Measurements from ENCODE around the gene GMFB.

Gene GMFB

DNA sequence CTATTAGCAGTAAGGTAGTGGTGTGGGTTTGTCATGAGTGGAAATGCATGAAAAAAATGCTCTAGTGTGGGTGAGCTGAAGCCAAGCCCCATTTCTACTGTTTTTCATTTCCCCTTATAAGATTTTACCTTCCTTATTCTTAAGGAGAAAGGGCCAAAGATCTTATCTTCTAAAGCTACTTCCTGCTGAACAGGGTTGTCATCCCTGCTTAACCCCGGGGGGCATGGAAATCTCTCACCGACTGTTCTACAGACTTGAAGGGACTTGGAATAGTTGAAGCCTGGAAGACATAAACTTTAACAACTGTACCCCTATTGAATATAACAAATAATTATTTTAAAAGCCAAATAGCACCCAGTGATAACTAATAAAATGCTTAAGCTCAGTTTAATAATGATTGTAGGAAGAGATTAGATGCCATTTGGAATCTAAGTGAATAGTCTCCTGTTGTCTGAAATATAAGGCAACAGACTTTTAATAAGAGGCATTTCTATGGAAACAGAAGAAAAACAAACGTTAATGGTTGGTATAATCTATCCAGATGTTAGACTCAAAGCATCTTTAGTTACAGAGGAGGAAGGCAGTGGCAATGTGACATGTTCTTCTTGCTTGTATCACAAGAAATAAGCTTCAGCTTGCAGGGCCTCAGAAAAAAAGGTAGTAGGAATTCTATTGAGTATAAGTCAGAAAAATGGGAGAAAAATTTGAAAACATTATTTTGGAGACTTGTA is 1.8 kb upstream of the GMFB start:
- no peak for DNase-seq (ENCODE audit: low read depth in 2 of 2)

DNA sequence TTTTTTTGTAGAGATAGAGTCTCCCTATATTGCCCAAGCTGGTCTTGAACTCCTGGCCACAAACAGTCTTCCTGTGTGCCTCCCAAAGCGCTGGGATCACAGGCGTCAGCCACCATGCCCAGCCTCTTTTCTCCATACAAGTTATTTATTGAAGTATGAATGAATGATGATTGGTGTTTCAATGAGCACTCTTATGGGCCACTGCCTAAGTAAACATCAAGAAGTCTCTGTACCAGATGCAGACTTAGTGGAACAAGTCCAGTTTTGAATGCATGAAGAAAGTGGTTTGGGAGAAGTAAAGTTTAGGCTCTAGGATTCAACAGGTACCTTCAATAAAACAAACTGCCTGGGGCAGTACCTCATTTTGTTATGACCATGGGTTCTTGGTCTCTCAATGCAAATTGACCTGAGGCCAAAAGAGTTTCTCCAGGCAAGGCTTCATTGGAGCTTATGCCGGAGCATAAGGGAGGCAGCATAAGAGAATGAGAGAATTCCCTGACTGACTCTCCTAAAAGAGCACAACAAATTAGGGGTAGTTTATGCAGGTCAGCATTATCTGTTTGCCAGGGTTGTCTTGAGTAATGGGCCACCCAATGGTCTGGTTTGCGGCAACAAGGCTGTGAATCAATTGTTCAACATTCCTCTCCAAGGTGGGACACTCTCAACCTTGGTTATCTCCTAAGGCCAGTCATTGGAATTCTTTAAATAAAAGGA is 1.1 kb upstream of the GMFB start:
- no peak for DNase-seq (ENCODE audit: low read depth in 2 of 2)

DNA sequence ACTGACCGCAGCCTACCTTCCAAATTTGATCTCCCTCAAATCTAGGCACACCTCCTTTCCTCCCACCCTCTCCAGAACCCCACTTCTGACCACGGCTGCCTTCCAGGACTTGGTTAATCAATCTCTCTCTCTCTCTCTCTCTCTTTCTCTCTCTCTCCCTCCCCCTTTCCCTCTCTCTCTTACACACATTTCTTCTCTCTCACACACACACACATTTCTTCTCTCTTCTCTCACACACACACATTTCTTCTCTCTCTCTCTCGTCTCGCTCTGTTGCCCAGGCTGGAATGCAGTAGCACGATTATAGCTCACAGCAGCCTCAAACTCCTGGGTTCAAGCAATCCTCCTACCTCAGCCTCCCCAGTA is 521 bp upstream of the GMFB start:
- no peak for DNase-seq (ENCODE audit: low read depth in 2 of 2)

DNA sequence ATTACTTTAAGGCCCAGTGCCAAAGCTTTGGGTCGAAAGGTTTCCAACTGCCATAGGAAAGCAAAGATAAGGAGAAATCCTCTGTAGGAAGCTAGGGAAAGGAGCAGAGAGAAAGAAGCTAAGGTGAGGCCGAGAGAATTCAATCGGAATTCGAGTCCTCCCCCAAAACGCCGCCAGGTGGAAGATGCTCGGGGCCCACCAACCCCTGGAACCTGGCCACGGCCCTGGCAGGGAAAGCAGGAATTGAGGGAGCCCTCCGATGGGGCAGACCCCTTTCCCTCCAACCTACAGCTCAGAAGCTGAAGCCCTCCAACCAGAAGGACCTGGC is 498 bp downstream of the GMFB start:
- peak in 1 of 2 donors; percentile 6 for DNase-seq (ENCODE audit: low read depth in 2 of 2)

DNA sequence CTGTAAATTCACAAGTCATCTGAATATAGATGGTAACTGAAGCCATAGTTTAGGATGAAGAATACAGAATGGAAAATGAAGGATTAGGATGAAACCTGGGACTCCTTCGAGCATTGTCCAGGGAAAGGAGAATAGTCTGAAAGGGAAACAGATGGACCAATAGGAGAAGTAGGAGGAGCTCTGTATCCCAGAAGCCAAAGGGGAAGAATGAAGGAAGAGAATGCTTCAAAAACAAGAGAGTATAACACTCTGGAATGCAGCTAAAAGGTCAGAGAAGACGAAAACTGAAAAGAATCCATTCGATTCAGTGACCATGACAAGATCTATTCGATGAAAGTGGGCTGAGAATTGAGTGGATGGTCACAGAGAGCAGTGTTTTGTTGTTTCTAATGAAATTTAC is 1.0 kb downstream of the GMFB start:
- no peak for DNase-seq (ENCODE audit: low read depth in 2 of 2)

DNA sequence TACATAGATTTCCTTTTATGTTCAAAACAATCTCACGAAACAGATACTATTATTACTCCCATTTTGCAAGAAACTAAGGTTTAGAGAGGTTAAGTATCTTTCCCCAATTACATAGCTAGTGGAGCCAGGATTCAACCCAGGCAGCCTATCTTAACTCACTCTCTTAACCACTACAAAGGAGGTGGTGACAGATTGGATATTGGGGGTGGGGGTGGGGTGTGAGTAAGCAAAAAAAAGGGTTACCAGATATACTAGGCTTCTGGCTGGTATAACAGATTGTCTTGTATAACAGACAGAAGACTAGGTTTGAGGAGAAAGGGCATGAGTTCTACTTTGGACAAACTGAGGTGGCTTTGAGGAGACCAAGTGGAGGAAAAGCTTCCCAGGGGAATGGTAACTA is 2.1 kb downstream of the GMFB start:
- no peak for DNase-seq (ENCODE audit: low read depth in 2 of 2)

DNA sequence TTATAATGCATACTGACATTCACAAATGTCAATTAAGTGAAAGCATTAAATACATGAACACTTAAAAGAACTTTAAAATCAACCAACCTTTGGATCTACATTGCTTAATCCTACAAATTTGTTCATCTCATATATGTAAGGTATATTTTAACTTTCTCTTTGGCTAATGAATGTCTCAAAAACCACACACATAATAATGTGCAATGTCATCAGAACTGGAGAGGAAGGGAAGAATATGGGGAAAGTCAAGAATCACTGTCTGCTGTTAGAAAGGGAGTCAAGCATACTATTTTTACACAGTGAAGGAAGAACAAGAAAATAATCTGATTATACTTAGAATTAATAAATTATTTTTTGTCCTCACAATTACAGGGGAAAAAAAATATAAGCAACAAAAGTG is 4.9 kb downstream of the GMFB start:
- DNase-seq (ENCODE audit: low read depth in 2 of 2) = no peak

DNA sequence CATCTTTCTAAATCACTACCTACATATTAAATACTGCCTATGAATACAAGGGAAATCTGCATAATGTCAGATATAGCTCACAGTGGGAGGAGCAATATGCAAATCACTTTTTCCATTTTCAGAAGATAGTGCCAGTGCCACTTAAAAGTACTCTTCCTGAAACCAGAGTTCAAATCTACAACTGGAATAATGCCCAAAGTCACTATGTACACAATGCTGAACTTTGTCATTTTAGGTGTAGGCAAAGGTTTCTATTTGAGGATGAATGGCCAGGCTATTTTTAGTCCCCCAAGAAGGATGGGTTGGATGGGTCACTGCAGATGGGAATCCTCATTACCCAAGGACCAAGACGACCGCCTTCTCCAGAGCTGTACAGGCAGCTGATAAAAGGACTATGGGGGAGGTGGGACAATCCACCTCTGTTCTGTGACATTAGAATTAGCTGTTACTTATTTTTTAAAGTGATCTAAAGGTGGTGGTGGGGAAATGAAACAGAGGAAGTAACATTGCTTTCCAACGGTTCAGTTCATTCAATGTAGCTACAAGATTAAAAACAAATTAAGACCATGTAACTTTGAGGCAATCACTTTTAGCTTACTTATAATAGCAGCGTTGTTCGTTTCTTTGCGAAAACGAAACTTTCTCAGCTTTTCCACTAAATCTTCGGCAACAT is 5.6 kb downstream of the GMFB start:
- no peak for DNase-seq (ENCODE audit: low read depth in 2 of 2)

DNA sequence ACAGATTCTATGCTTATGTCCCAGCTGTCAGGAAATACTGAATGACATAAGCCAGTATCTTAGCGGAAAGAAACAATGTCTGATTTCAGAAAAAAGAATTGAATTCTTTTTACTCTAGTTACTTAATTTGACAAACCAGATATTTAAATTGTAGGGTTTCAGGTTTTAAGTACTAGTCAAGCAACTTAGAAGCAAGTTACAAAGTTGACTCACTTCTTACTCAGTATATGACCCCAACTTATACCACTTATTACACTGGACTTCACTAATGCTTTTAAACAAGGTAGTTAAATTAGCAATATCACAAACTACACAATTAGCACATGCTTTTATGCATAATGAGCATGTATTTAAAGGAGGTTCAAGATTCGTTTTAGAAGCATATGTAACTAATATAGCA is 7.1 kb downstream of the GMFB start:
- no peak for DNase-seq (ENCODE audit: low read depth in 2 of 2)

DNA sequence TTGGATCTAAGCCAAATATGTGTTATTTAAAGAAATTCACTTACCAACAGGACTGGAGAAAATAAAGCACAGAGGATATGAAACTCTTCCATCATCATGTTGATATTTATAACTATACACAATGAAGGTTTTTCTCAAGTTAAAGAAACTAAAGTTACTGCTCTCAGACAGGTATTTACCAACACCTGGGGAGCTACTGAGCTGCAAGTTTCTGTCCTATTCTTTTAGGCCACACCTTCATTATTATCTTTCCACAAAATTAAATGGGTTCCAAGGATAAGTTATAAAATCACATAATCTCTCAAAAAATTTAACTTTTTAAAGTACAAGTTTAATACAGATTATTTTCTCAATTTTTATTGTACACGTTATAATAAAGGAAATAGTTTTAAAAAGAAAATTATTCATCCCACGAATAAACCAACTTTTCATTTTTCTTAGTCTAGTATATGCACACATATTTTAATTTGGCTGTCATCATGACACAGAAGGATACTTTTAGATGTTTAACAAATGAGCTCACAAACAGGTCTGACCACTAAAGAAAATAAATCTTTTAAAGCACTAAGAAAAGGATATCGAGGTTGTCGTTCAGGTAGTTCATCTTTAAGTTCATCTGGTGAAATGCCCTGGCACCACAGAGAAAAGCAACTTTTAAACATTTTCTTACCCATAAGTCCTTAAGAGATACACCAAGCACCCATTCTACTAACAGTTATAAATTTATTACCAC is 7.8 kb downstream of the GMFB start:
- no peak for DNase-seq (ENCODE audit: low read depth in 2 of 2)

DNA sequence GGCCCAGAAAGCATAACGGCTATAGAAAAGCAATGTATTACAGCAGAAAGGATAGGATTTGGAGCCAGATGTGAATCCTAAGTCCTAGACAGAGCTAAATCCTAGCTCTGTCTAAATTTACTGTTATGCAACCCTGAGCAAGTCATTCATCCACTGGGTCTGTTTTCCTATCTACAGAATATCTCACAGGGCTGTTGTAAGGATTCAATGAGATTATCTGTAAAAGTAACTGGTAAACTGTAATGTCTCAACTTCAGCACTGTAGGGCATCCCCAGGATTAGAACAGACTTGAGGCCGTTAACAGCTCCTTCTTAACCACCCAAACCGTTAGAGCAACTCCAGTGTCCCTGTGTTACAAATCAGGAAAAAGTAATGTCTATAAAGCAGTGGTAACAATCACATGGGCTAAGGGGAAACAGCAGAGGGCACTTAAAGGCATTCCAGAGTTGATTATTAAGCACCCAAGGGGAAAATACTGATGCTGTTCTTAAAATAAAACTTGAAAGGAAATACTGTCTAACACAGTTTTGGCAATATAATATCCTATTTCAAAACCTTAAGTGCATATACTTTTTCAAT is 10.1 kb downstream of the GMFB start:
- DNase-seq (ENCODE audit: low read depth in 2 of 2) = no peak

DNA sequence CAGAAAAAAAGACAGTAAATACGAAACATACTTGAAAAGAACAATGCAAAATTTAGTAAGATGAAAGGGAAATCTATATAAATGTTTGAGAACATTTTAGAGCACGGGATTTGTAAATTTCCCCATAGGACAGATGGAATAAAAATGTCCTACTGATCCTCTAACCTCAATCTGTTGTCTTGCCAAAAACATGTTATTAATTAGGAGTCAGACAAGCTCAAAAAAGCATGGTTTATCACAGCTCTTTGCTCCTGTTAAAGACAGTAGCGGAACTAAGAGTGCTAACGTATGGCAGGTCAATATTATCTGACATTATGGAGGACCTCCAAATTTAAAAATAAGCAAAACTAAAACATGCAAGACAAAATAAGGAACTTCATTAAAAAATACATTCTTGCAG is 12.9 kb downstream of the GMFB start:
- DNase-seq (ENCODE audit: low read depth in 2 of 2) = no peak

DNA sequence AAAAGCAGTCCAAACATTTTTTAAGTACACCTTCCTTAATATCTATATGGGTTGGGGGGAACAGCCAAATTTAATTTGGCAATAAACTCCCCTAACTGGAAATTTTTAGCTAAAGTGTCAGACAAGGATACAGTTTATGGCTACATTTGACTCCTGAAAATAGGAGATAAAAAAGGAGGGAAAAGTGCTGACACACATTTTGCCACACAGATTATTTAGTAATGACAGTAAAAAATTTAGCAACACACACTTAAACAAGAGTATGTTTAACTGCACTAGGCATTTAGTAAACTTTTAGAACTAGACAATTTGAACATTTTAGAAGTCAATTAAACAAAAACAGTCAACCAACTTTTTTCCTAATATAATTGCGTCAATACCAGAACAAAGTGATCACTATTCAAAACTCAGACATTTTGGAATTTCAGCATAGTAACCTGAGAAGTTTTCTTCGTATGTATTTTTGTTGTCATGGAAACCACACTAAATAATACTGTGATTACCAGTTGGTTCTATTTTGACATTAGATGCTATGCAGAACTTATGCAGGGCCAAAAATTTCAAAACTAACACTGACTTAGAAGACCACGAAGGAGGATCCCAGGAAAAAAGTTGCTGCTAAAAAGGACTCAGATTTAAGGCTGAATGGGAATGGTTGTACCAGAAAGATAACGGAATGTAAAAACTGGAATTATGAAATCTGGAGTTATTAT is 13.4 kb downstream of the GMFB start:
- DNase-seq (ENCODE audit: low read depth in 2 of 2) = no peak

DNA sequence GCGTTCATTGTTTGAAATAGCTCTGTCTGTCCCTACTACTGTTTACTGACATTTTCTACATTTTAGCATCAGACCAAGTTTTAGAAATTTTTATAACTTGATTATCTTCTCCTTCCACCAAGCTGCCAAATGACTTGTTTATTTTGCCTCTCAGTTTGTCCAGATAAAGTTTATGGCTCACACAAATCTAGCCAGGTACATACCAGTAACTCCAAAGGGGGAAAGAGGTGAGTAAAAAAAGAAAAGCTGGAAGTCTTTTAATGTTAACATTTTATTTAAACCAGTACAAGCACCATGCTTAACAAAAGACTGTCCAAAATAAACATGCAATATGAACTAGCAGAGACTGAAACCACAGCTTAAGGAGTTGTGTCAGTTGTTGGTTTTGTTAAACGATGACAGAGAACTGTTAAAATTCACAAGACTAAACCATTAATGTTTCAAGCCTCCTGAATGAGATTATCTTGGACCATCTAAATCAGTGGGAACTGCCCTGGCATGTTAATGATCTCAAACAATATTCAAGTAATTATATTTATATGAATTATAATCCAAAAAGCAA is 14.5 kb downstream of the GMFB start:
- DNase-seq (ENCODE audit: low read depth in 2 of 2) = no peak

DNA sequence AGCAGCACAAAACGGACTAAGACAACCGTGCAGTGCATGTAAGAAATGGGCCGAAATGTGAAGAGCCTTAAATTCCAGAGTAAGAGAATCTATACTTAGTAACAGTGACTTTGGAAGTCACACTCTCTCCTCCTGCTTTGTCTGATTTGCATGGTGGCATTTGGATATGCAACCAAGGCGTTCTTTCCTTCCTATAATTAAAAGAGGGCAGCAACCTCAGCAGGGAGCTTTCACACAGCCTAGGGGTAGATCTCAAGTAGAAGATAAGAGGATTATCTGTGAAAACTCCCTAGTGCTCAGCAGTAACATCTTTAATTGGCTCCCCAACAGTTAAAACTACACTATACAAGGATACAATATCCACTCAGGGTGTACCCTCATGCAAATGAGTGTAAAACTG is 16.5 kb downstream of the GMFB start:
- no peak for DNase-seq (ENCODE audit: low read depth in 2 of 2)

DNA sequence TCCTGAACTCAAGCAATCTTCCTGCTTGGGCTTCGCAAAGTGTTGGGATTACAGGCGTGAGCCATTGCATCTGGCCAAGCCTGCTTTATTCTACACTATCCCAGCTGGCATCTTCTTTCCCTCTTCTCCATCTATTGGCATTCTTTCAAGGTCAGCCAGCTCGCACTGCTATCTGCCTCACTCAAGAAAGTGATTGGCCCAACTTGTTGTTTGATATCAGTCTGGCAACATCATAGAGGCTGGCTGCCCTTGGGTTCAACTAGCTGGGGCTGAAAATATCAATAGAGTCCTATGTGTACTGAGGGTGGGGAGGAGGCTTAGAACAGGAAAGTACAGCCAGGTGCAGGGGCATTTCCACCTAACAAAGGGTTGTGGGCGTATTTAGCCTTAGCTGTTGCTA is 17.1 kb downstream of the GMFB start:
- no peak for DNase-seq (ENCODE audit: low read depth in 2 of 2)

DNA sequence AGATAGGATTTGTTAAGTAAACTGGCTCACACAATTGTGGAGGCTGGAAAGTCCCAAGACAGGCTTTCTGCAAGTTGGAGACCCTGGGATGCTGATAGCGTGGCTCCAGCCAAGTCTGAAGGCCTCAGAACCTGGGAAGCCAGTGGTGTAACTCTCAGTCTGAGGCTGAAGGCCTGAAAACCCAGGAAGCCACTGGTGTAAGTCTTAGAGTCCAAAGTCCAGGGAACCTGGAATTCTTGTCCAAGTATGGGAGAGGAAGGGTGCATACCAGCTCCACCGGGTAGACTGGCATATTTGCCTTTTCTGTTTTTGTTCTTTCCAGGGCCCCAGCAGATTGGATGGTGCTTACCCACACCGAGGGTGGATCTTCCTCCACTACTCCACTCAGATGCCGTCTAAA is 18.1 kb downstream of the GMFB start:
- DNase-seq (ENCODE audit: low read depth in 2 of 2) = no peak

DNA sequence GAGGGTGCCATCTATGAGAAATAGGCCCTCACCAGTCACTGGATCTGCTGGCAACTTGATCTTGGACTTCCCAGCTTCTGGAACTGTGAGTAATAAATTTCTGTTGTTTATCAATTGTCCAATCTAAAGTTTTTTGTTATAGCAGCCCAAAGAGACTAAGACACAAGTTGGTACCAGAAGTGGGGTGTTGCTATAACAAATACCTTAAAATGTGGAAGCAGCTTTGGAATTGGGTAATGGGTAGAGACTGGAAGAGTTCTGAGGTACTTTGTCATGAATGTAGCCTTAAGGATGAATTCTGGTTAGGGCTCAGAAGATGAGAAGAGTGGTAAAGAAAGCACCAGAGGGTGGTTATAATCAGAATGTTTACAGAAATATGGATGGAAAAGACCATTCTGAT is 21.5 kb downstream of the GMFB start:
- no peak for DNase-seq (ENCODE audit: low read depth in 2 of 2)

DNA sequence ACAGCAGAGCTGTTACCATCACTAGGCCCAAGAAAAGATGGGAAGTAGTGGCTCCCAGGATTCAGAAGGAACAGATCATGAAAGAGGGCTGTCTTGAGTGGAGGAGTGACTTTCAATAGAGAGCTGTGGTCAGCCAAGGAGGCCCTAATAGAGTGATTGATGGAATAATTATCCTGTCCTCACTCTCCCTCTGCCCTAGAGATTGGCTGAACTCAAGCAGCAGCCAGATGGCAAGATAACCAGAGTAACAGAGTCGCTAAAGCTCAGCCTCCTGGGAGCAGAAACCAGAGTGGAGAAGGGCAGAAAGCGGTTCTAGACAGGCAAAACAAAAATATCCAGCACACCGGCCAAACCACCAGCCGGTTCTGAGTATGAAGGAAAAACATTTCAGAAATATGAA is 23.1 kb downstream of the GMFB start:
- DNase-seq (ENCODE audit: low read depth in 2 of 2) = no peak

DNA sequence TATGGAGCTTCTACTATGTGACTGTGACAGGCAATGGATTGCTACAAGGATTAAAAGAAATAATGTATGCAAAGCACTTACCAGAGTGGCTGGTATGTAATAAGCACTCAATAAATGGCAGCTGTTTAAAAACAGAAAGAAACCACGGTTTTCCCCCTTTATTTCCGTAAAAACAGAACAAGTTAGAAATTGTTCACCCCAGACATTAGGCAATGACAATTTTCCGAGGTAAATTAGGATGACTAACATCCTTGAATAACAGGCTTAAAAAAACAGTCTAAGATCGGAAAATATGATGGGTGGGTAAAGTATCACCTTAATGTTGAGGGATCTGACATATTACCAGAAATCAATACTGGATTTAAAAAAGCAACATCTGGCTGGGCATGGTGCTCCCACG is 26.7 kb downstream of the GMFB start:
- DNase-seq (ENCODE audit: low read depth in 2 of 2) = no peak

DNA sequence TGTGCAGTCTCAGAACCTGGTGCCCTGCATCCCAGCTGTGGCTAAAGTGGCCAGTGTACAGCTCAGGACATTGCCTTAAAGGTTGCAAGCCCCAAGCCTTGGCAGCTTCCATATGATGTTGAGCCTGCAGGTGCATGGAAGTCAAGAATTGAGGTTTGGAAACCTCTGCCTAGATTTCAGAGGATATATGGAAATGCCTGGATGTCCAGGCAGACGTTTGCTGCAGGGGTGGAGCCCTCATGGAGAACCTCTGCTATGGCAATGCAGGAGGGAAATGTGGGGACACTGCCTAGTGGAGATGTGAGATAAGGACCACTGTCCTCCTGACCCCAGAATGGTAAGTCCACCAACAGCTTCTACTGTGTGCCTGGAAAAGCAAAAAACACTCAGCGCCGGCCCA is 29.7 kb downstream of the GMFB start:
- DNase-seq (ENCODE audit: low read depth in 2 of 2) = no peak
